ENCODE data around the gene FMN1.

FMN1 gene

GRCh38 chr15:32905481-32905880 lies 289.0 kb downstream of the FMN1 start:
- DNase-seq, result no peak

DNA sequence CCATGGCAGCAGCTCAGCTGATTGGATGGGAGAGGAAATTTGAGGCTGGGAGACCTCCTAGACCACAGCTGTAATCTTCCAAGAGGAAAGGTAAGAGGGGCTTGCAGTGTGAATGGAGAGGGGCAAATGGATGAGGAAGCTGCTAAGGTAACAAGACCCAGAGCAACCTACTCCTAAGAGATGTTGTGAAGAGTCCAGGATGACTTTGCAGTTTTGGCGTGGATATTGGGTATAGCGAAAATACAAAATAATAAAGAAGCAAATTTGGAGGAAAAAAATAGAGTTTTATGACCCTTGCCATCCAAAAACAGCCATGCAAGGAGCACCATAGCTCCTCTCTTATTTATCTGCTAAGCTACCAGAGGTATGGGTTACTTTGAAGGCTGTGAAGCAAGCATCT lies 290.1 kb downstream of the FMN1 start:
- DNase-seq, result no peak

DNA sequence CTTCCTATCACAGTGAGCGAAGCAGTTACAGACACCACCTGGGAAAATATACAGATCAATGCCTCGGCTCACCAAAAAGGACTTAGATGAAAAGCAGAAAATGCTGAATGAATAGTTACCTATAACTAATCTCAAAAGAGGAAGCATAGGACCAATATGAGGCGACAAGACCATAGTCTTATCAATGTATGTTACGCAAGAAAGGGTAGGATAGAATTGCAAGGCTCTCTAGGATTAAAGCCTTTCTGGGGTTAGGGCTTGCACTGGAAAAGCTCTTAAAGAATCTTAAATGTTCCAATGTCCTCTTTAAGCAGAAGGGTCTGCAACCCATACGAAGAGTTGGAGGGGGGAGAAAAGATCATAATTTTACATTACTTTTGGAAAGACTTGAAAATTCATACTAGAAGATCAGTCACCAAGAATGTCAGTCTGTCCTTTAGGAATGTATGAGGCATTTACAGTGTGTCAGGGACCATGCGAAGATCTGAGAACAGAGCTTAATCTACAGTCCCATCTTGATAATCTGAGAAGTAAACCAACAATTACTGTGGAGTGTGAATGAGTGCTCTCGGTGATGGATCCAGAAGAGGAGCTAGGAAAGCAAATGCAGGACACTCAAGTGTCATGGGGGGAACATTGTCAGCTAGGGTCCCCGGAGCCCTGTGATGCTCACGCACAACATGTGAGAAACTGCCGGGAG lies 290.8 kb downstream of the FMN1 start:
- no peak for DNase-seq

DNA sequence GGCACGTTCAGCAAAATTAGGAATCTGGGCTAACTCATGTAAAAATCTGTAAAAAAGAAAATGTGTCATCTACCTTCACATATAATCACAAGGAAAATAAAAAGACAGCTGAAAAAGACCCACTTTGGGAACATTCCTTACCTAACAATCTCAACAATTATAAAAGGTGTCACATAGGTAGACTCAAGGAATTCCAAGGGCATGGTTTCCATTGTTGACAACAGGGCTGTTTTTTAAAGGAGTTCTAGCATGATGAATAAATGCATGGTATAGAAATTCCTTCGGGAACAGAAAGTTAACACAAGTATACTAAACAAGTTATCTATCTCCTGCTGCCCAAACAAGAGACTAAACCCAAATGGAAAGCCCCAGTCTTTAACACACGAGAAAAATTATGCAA lies 292.5 kb downstream of the FMN1 start:
- DNase-seq, result no peak

DNA sequence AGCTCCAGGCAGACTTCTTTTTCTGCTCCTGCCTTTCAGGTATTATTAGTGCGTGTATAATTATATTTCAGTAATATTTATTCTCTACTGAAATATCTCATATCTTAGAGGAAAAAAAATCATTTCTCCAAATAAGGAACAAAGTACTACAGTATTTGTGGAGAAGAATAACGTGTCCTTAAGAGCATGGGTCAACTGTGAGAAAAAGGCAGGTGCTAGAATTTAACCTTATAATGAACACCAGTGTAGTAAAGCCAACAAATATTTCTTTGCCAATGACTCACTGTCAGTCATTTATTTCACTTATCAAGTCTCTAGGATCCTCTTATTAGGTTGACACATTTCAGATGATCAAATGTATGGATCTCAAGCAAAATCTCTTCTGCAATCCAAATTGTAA lies 293.3 kb downstream of the FMN1 start:
- DNase-seq, result no peak

GRCh38 chr15:32899126-32899596 lies 295.4 kb downstream of the FMN1 start:
- DNase-seq, result no peak

- DNase-seq, result no peak
These were observed 296.1 kb downstream of the FMN1 start for GRCh38 chr15:32898414-32898813.

GRCh38 chr15:32893421-32893820 lies 301.1 kb downstream of the FMN1 start:
- no peak for DNase-seq

- no peak for DNase-seq
These were observed 305.3 kb downstream of the FMN1 start for GRCh38 chr15:32889214-32889613.

DNA sequence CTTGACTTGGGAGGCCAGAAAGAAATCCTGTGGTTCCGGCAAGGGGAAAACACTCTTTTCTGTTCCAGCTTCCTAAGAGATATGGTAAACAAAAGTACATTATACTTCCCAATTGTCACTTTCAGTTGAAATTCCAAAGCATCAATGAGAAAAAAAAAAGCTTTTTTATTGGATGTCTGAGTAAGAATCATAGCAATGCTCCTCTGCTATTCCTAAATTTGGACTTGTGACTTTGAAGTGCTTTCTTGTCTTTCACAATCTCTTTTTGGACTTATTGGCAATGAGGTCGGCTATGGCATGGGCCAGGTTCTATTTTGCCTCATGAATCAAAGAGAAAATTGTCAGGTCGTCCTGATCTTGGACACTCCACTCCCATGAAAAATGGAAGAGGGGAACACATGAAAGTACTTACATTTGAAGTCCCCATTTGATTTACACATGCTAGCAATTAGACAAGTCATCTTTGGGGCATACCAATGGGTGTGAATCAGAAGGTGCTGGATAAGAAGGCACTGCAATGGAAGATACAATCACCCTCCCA lies 306.2 kb downstream of the FMN1 start:
- no peak for DNase-seq

DNA sequence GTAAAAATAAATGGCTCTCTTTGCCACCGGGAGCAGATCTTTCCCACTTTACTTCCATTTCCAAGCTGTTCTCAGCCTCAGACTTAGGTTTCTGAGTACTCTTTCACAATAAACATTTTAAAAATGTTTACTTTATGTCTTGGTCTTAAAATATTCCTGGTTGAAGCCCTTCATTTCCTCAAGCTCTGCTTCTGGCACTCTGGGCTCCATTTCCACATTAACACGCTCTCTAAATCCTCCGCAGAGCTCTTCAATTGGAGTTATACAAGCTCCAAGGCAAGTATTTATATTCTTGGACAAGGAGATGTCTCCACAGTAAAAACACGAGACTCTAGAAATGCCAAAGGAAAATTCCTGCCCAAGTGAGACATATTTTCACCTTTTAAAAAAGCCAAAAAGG lies 307.4 kb downstream of the FMN1 start:
- no peak for DNase-seq

DNA sequence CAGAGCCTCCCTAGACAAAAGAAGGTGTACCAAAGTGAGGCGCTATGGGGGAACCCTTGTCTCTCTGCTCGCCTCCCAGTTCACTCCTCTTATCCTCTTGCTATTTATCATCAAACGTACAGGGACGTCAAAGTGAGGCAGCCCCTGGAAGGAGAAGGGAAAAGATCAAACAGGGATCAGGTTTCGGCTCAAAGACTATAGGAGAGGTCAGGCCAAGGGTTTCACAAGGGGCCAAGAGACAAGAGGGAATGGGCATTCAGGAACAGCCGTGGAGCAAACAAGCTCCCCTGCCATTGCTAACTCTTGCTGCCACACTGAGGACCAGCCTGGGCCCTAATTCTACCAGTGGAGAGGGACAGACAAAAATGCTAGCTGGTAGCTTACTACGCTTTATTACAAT lies 308.1 kb downstream of the FMN1 start:
- no peak for DNase-seq

DNA sequence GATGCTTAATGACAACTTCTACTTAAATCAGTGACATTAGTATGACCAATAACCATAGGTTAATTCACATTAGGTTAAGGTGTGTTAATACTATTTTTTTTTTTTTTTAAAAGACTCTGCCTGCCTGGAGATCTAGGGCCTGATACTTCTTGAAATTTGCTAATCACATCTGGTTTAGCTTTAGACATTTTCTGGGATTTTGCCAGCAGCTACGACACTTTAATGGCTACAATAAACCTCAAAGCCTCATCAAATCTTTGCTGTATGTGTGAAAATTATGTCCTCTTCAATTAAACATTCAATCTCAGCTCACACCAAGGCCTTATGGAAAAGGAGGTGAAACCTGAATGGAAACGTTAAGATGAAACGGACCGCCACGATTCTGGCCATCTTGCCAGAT lies 308.8 kb downstream of the FMN1 start:
- DNase-seq, result no peak

- no peak for DNase-seq
These were observed 310.4 kb downstream of the FMN1 start for GRCh38 chr15:32884146-32884545.

- DNase-seq, result no peak
These were observed 311.6 kb downstream of the FMN1 start for GRCh38 chr15:32882955-32883354.

GRCh38 chr15:32881528-32881927 lies 313.0 kb downstream of the FMN1 start:
- no peak for DNase-seq

DNA sequence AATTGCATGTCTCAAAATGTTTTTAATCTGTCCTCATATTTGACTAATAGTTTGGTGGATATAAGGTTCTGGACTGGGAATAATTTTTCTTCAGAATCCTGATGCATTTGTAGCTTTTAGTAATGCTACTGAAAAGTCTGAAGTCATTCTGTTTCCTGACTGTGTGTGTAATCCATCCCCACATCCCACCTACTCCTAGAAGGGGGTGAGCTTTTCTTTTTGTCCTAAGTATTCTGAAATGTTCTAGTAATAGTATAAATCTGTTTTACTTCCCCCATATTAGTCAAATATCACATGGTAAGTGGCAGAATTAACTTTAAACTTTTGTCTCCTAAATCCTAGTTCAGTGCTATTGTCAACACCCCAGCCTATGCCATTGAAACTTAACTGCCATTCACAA lies 313.9 kb downstream of the FMN1 start:
- DNase-seq, result no peak

- no peak for DNase-seq
These were observed 314.5 kb downstream of the FMN1 start for GRCh38 chr15:32879980-32880379.

GRCh38 chr15:32878869-32879805 lies 315.4 kb downstream of the FMN1 start:
- no peak for DNase-seq

- no peak for DNase-seq
These were observed 316.2 kb downstream of the FMN1 start for GRCh38 chr15:32878342-32878741.

- DNase-seq, result no peak
These were observed 317.1 kb downstream of the FMN1 start for GRCh38 chr15:32877252-32878019.

GRCh38 chr15:32873284-32874114 lies 321.0 kb downstream of the FMN1 start:
- DNase-seq, result no peak
